ENCODE measurements around the gene AVPR1B. TPM values are rescaled to one million over a fixed set of nuclear protein-coding genes. Genes with fewer than 3 reads are reported as not detected.

Gene AVPR1B
- total RNA-seq, 1 experiment from 2014 or later, result not detected

DNA sequence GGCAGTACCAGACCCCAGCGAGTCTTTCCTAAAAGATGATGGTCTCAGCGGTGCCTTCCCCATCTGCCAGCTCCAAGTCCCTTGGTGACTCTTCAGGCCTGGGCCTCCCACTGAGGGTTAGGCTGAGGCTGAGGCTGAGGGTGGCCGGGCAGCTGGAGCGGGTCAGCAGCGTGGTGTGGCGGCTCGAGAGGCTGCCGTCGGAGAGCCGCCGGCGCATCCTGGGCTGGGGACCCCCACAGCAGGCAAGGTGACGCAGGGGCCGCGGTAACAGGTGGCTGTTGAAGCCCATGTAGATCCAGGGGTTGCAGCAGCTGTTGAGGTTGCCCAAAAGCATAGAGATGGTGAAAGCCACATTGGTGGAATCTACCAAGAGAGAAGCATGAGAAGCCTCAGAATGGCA, 7.0 kb downstream of the AVPR1B start:
- Histone ChIP-seq H3K36me3 (ENCODE audit: insufficient read depth, low read length) (no peaks in the 10 kb centered on the region), H3K9ac (ENCODE audit: low read length) (no peak overlapping the region), H3K4me2 (ENCODE audit: low read depth, low read length, poor library complexity, severe bottlenecking) (no peak overlapping the region), H3K4me3 (ENCODE audit: low read length) (no peak overlapping the region), H4K20me1 (ENCODE audit: insufficient read depth, low read depth, low read length) (no peaks in the 10 kb centered on the region), H3K27me3 (ENCODE audit: low read length) (no peaks in the 10 kb centered on the region), H3K79me2 (ENCODE audit: low read length) (no peaks in the 10 kb centered on the region), H3K27ac (ENCODE audit: low read length) (no peak overlapping the region), H3K4me1 (ENCODE audit: low read length) (no peaks in the 10 kb centered on the region), H3K9me2 (replicated peaks; ENCODE audit: insufficient read depth, low read length) (no peaks in the 10 kb centered on the region), H3K9me3 (ENCODE audit: low read length) (no peaks in the 10 kb centered on the region), H2AFZ (ENCODE audit: low read length) (no peak overlapping the region)
- no peak for DNase-seq

DNA sequence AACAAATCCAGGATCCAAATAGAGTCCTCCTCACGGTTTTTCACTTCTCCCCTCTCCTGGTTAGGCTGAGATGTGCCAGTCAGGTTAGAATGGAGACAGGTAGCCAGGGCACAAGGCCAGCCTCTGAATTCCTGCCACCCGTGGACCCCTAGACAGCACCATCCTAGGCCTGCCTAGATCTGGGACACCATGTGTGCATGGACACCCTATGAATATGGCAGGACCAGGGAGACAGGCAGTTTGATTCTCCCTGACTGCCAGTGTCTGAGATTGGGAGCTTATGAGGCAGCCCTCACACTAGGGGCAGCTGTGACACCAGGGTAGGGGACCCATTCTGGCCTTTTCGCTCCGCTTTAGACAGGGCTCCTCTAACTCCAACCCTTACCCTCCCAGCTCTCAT, 7.5 kb downstream of the AVPR1B start:
- H3K4me3 ChIP-seq (ENCODE audit: low read length), result no peak overlapping the region
- no peak for DNase-seq
- no peaks in the 10 kb centered on the region for H3K79me2 ChIP-seq (ENCODE audit: low read length)
- H3K4me1 ChIP-seq (ENCODE audit: low read length), result no peaks in the 10 kb centered on the region
- no peak overlapping the region for H3K9ac ChIP-seq (ENCODE audit: low read length)
- no peaks in the 10 kb centered on the region for H3K9me3 ChIP-seq (ENCODE audit: low read length)
- no peak overlapping the region for H3K27ac ChIP-seq (ENCODE audit: low read length)
- H2AFZ ChIP-seq (ENCODE audit: low read length), result no peak overlapping the region
- H3K4me2 ChIP-seq (ENCODE audit: low read depth, low read length, poor library complexity, severe bottlenecking), result no peak overlapping the region
- H3K27me3 ChIP-seq (ENCODE audit: low read length), result no peaks in the 10 kb centered on the region
- H3K9me2 ChIP-seq (replicated peaks; ENCODE audit: insufficient read depth, low read length), result no peaks in the 10 kb centered on the region
- H4K20me1 ChIP-seq (ENCODE audit: insufficient read depth, low read depth, low read length), result no peaks in the 10 kb centered on the region
- H3K36me3 ChIP-seq (ENCODE audit: insufficient read depth, low read length), result no peaks in the 10 kb centered on the region

DNA sequence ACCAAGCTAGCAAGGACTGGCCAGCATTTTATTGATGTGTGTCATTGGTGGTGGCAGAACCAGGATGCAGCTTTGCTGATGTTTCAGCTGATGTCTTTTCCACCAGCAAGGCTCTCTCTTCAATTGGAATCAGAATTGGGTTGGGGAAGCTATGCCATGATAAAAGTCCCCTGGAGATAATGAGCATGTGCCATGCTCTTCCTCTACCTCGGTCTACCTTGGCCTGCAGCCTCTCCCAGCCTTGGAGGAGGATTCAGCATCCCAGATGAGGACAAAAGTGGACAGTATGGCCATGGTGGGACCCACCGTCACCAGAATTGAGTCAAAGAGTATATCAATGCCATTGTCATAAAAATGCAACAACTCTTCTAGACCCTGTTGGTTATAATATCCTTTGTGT, 8.6 kb downstream of the AVPR1B start:
- H3K9me3 ChIP-seq (ENCODE audit: low read length), result no peaks in the 10 kb centered on the region
- no peaks in the 10 kb centered on the region for H3K36me3 ChIP-seq (ENCODE audit: insufficient read depth, low read length)
- H2AFZ ChIP-seq (ENCODE audit: low read length), result no peak overlapping the region
- no peak overlapping the region for H3K4me3 ChIP-seq (ENCODE audit: low read length)
- H4K20me1 ChIP-seq (ENCODE audit: insufficient read depth, low read depth, low read length), result no peaks in the 10 kb centered on the region
- no peaks in the 10 kb centered on the region for H3K9me2 ChIP-seq (replicated peaks; ENCODE audit: insufficient read depth, low read length)
- H3K4me2 ChIP-seq (ENCODE audit: low read depth, low read length, poor library complexity, severe bottlenecking), result no peak overlapping the region
- no peaks in the 10 kb centered on the region for H3K4me1 ChIP-seq (ENCODE audit: low read length)
- H3K79me2 ChIP-seq (ENCODE audit: low read length), result no peaks in the 10 kb centered on the region
- DNase-seq, result no peak
- no peak overlapping the region for H3K9ac ChIP-seq (ENCODE audit: low read length)
- H3K27me3 ChIP-seq (ENCODE audit: low read length), result no peaks in the 10 kb centered on the region
- H3K27ac ChIP-seq (ENCODE audit: low read length), result no peak overlapping the region

DNA sequence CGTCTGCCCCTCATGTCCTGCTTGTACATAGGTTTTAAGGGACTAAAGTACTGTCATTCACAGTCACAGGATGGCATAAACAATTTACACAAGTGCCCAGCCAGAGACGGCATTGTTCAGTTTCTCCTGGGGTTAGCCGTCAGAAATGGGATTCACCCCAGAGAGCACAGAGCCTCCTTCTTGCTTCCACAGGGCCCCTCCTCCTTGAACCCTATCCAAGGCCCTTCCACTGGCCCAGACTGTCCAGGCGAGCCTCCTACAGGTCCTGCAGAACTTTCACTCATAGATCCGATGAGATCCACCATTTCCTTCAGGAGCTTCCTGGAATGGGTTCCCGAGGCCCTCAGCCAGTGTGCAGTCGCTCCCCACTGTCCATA, 10.0 kb downstream of the AVPR1B start:
- H3K27ac ChIP-seq (ENCODE audit: low read length), result no peak overlapping the region
- H3K4me1 ChIP-seq (ENCODE audit: low read length), result no peaks in the 10 kb centered on the region
- no peak overlapping the region for H3K9ac ChIP-seq (ENCODE audit: low read length)
- H3K4me2 ChIP-seq (ENCODE audit: low read depth, low read length, poor library complexity, severe bottlenecking), result no peak overlapping the region
- H4K20me1 ChIP-seq (ENCODE audit: insufficient read depth, low read depth, low read length), result no peaks in the 10 kb centered on the region
- H3K27me3 ChIP-seq (ENCODE audit: low read length), result no peaks in the 10 kb centered on the region
- no peaks in the 10 kb centered on the region for H3K9me2 ChIP-seq (replicated peaks; ENCODE audit: insufficient read depth, low read length)
- H3K79me2 ChIP-seq (ENCODE audit: low read length), result no peaks in the 10 kb centered on the region
- H3K4me3 ChIP-seq (ENCODE audit: low read length), result no peak overlapping the region
- DNase-seq, result no peak
- no peaks in the 10 kb centered on the region for H3K36me3 ChIP-seq (ENCODE audit: insufficient read depth, low read length)
- no peak overlapping the region for H2AFZ ChIP-seq (ENCODE audit: low read length)
- no peaks in the 10 kb centered on the region for H3K9me3 ChIP-seq (ENCODE audit: low read length)

DNA sequence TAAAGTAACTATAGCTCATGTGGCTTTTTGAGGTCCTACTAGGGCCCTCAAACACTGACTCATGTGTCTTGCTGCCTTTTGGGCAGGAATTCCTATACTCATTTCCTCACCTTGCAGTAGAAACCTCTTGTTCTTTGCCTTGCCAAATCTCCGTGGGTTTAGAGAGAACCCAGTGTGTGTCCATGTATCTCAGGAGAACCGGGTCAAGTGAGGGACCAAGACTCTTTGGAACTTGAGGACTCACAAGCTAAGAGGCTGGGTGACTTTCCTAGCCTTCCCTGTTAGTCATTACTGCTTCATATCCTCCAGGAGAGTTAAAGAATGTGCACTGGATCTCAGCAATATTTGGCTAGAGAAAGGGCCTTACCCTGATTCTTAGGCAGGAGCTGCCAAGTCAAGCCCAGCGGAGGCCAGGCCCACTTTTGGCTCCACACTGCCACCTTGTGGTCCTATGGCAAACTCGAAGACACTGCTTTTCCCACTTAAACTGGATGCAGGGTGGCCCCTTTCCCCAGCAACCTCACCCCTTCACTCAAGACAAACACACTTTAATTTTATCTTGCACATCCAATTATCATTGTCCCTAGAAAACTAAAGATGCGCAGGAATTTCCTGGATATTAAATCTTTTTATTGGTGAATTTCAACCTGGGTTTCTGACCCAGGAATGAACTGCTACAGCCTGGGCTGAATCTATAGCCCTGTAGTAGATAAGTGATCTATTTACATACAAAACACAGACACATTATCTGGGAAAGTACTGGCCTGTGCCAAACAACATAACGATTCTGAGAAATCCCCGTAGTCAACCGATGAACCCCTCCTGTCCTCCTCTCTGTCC, 10.6 kb downstream of the AVPR1B start:
- Histone ChIP-seq H3K4me1 (ENCODE audit: low read length) (no peaks in the 10 kb centered on the region), H3K9me2 (replicated peaks; ENCODE audit: insufficient read depth, low read length) (no peaks in the 10 kb centered on the region), H3K4me2 (ENCODE audit: low read depth, low read length, poor library complexity, severe bottlenecking) (no peak overlapping the region), H3K79me2 (ENCODE audit: low read length) (no peaks in the 10 kb centered on the region), H3K27me3 (ENCODE audit: low read length) (no peaks in the 10 kb centered on the region), H3K36me3 (ENCODE audit: insufficient read depth, low read length) (no peaks in the 10 kb centered on the region), H3K27ac (ENCODE audit: low read length) (no peak overlapping the region), H3K9ac (ENCODE audit: low read length) (no peak overlapping the region), H4K20me1 (ENCODE audit: insufficient read depth, low read depth, low read length) (no peaks in the 10 kb centered on the region), H3K9me3 (ENCODE audit: low read length) (no peaks in the 10 kb centered on the region), H3K4me3 (ENCODE audit: low read length) (no peak overlapping the region), H2AFZ (ENCODE audit: low read length) (no peak overlapping the region)
- DNase-seq, result peak; percentile 90

DNA sequence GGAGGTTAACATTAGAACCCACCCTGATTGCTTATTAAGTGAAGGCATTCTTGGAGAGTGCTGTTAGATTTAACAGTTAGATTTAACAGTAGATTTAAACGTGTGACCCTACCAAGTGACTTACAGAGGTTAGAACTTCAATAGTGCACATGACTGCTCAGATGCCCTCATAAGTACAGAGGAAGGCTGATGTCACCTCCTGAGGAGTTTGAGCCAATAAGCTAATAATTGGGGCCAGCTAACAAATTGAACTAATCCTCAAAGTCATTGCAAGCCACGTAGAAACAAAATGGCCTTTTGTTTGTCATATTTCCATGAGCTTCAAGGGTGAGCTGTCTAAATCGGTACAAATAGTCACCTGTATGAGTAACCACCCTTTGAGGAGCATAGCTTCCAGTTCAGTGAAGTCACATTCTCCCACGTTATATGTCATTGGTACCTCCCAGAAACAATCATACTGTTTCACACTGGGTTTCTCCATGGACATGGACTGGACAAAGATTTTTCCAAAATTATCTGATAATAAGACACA, 11.7 kb downstream of the AVPR1B start:
- Histone ChIP-seq H3K9ac (ENCODE audit: low read length) (no peak overlapping the region), H3K9me2 (replicated peaks; ENCODE audit: insufficient read depth, low read length) (no peaks in the 10 kb centered on the region), H2AFZ (ENCODE audit: low read length) (no peak overlapping the region), H3K4me2 (ENCODE audit: low read depth, low read length, poor library complexity, severe bottlenecking) (no peak overlapping the region), H3K27me3 (ENCODE audit: low read length) (no peaks in the 10 kb centered on the region), H3K79me2 (ENCODE audit: low read length) (no peaks in the 10 kb centered on the region), H4K20me1 (ENCODE audit: insufficient read depth, low read depth, low read length) (no peaks in the 10 kb centered on the region), H3K4me3 (ENCODE audit: low read length) (no peak overlapping the region), H3K27ac (ENCODE audit: low read length) (no peak overlapping the region), H3K9me3 (ENCODE audit: low read length) (no peaks in the 10 kb centered on the region), H3K4me1 (ENCODE audit: low read length) (no peaks in the 10 kb centered on the region), H3K36me3 (ENCODE audit: insufficient read depth, low read length) (no peaks in the 10 kb centered on the region)
- DNase-seq, result no peak

DNA sequence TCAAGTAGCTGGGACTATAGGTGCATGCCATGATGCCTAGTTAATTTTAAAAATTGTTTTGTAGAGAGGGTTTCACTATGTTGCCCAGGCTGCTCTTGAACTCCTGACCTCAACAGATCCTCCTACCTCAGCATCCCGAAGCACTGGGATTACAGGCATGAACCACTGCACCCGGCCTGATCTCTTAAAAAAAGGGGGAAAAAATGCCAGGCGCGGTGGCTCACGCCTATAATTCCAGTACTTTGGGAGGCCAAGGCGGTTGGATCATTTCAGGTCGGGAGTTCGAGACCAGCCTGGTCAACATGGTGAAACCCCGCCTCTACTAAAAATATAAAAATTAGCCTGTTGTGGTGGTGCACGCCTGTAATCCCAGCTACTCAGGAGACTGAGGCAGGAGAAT, 13.2 kb downstream of the AVPR1B start:
- no peaks in the 10 kb centered on the region for H3K4me1 ChIP-seq (ENCODE audit: low read length)
- H3K9ac ChIP-seq (ENCODE audit: low read length), result no peak overlapping the region
- no peaks in the 10 kb centered on the region for H3K9me2 ChIP-seq (replicated peaks; ENCODE audit: insufficient read depth, low read length)
- no peaks in the 10 kb centered on the region for H3K9me3 ChIP-seq (ENCODE audit: low read length)
- no peak overlapping the region for H3K4me2 ChIP-seq (ENCODE audit: low read depth, low read length, poor library complexity, severe bottlenecking)
- H3K4me3 ChIP-seq (ENCODE audit: low read length), result no peak overlapping the region
- no peaks in the 10 kb centered on the region for H3K27me3 ChIP-seq (ENCODE audit: low read length)
- no peaks in the 10 kb centered on the region for H3K79me2 ChIP-seq (ENCODE audit: low read length)
- no peak overlapping the region for H2AFZ ChIP-seq (ENCODE audit: low read length)
- no peak overlapping the region for H3K27ac ChIP-seq (ENCODE audit: low read length)
- no peaks in the 10 kb centered on the region for H3K36me3 ChIP-seq (ENCODE audit: insufficient read depth, low read length)
- no peak for DNase-seq
- no peaks in the 10 kb centered on the region for H4K20me1 ChIP-seq (ENCODE audit: insufficient read depth, low read depth, low read length)

DNA sequence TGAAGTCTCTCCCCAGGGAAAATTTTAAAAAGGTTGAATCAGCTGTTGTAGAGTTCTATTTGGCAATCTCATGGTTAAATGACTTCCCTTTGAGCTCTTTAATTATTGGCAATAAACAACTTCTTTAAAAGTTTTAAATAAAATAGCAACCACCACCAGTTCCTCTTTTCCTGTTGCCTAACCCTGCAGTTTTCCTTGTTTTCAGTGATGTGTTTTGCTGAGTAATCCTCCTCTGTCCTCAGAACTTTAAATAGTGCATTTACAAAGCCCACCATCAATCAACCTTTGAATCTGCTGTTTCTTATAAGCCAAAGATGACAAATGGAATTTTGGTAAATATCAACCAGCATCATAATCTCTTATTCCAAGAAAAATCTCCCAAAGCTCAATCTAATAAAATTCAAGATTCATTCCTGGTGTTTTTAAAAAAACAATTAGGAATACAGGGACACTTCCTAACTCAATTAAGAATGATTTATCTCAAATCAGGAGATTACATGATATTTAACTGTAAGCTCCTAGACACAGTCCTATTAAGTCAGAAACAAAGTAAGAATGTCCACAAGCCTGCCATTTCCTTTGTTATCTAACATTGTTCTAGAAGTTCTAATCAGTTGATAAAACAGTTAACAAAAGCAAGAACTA, 14.8 kb downstream of the AVPR1B start:
- Histone ChIP-seq H4K20me1 (ENCODE audit: insufficient read depth, low read depth, low read length) (no peaks in the 10 kb centered on the region), H3K9me3 (ENCODE audit: low read length) (no peaks in the 10 kb centered on the region), H3K79me2 (ENCODE audit: low read length) (no peaks in the 10 kb centered on the region), H3K27me3 (ENCODE audit: low read length) (no peaks in the 10 kb centered on the region), H3K9me2 (replicated peaks; ENCODE audit: insufficient read depth, low read length) (no peaks in the 10 kb centered on the region), H3K27ac (ENCODE audit: low read length) (no peak overlapping the region), H3K9ac (ENCODE audit: low read length) (no peak overlapping the region), H3K4me2 (ENCODE audit: low read depth, low read length, poor library complexity, severe bottlenecking) (no peak overlapping the region), H2AFZ (ENCODE audit: low read length) (no peak overlapping the region), H3K36me3 (ENCODE audit: insufficient read depth, low read length) (no peaks in the 10 kb centered on the region), H3K4me1 (ENCODE audit: low read length) (no peaks in the 10 kb centered on the region), H3K4me3 (ENCODE audit: low read length) (no peak overlapping the region)
- DNase-seq, result no peak
